Endothelial cell of umbilical vein (primary cell): Measurements from ENCODE around the gene MVD. TPM values are rescaled to one million over a fixed set of nuclear protein-coding genes. Genes with fewer than 3 reads are reported as not detected.

Source experiments
- BruUV-seq: library from RNA; stranded (reverse); fragments of 400-500 nt; replicated peaks from 2 replicates; lab custom pipeline; 2021; lab: Mats Ljungman, UMichigan
- CTCF ChIA-PET: fragments of 300-600, 350-600 bp; sonication (Branson Sonifier 250); formaldehyde crosslinking; loops from one replicate; lab custom pipeline; 2021; ENCODE audit warnings: antibody characterized with exemption, inconsistent platforms; lab: Charles Lee
- POLR2A ChIA-PET: fragments of 300-600, 350-600 bp; sonication (Branson Sonifier 250); formaldehyde crosslinking; loops from one replicate; lab custom pipeline; 2021; ENCODE audit warnings: antibody characterized with exemption, inconsistent platforms; lab: Charles Lee
- DNase-seq: peaks from one replicate; pipeline ENCODE4 v3.0.0-alpha.2; 2011; ENCODE audit warnings: low read depth, low spot score
- FAIRE-seq: peaks from 2 replicates; lab custom pipeline; 2011; peaks lifted over from hg19 to GRCh38; lab: Jason Lieb, UNC
- H2AFZ ChIP-seq: 2 replicates; pipeline ENCODE4 v1.6.0; 2012; ENCODE audit warnings: low read depth, low read length, control low read depth, inconsistent platforms
- H3K27ac ChIP-seq: 2 replicates; pipeline ENCODE4 v1.5.1; 2011; ENCODE audit warnings: low read depth, mild to moderate bottlenecking, control low read depth, low read length, moderate library complexity; ENCODE audit not compliant: insufficient read depth
- H3K27me3 ChIP-seq, 2 experiments: 2 replicates each; pipeline versions ENCODE4 v1.6.0 to v1.6.1; 2011; ENCODE audit warnings: low read length in 2 of 2, mixed read lengths in 1 of 2; ENCODE audit not compliant: control insufficient read depth in 2 of 2, insufficient read depth in 2 of 2
- H3K36me3 ChIP-seq, 2 experiments: 2 replicates in 1 of 2; 3 replicates in 1 of 2; pipeline ENCODE4 v1.5.1; 2011; ENCODE audit warnings: low read length in 2 of 2, mild to moderate bottlenecking in 1 of 2, moderate library complexity in 1 of 2; ENCODE audit not compliant: control insufficient read depth in 2 of 2, insufficient read depth in 2 of 2; ENCODE audit errors: extremely low read depth in 1 of 2
- H3K4me1 ChIP-seq: 3 replicates; pipeline ENCODE4 v1.5.1; 2011; ENCODE audit warnings: mild to moderate bottlenecking, low read length; ENCODE audit not compliant: control insufficient read depth, insufficient read depth; ENCODE audit errors: extremely low read depth
- H3K4me2 ChIP-seq: 2 replicates; pipeline ENCODE4 v1.6.1; 2011; ENCODE audit warnings: low read length, control low read depth, mixed read lengths; ENCODE audit not compliant: insufficient read depth
- H3K4me3 ChIP-seq, 3 experiments: fragments of 200-600 bp in 1 of 3; sonication (generic), shearing (Covaris generic) in 1 of 3; replicated peaks in 1 of 3; 2 replicates each; pipeline ENCODE4 v1.5.1; 2011 to 2016; ENCODE audit warnings: control low read depth in 3 of 3, low read length in 3 of 3, mild to moderate bottlenecking in 2 of 3, inconsistent platforms in 1 of 3, low read depth in 1 of 3, moderate library complexity in 1 of 3; ENCODE audit not compliant: insufficient read depth in 1 of 3
- H3K79me2 ChIP-seq: 2 replicates; pipeline ENCODE4 v1.6.0; 2012; ENCODE audit warnings: low read length, inconsistent platforms; ENCODE audit not compliant: control insufficient read depth, insufficient read depth
- H3K9ac ChIP-seq: replicated peaks from 2 replicates; pipeline ENCODE3; 2011; ENCODE audit warnings: low read length, control low read depth; ENCODE audit not compliant: insufficient read depth; ENCODE audit errors: extremely low read depth
- H3K9me1 ChIP-seq: replicated peaks from 3 replicates; pipeline ENCODE4 v1.6.0; 2011; ENCODE audit warnings: mild to moderate bottlenecking, low read length; ENCODE audit not compliant: control insufficient read depth, insufficient read depth; ENCODE audit errors: extremely low read depth
- H3K9me3 ChIP-seq: replicated peaks from 2 replicates; pipeline ENCODE4 v1.5.1; 2012; ENCODE audit warnings: low read length, inconsistent platforms; ENCODE audit not compliant: control insufficient read depth, insufficient read depth
- H4K20me1 ChIP-seq: replicated peaks from 2 replicates; pipeline ENCODE3; 2011; ENCODE audit warnings: mild to moderate bottlenecking, low read length; ENCODE audit not compliant: control insufficient read depth, insufficient read depth; ENCODE audit errors: extremely low read depth
- EZH2 ChIP-seq: IDR thresholded peaks from 2 replicates; pipeline ENCODE4 v1.6.1; 2012; ENCODE audit warnings: borderline replicate concordance, low read depth, mild to moderate bottlenecking, moderate library complexity, low read length, inconsistent platforms; ENCODE audit not compliant: severe bottlenecking
- FOS ChIP-seq: IDR thresholded peaks from 2 replicates; pipeline ENCODE4 v1.6.1; 2011; ENCODE audit warnings: mild to moderate bottlenecking, low read length, moderate library complexity, borderline replicate concordance; ENCODE audit not compliant: insufficient read depth
- GATA2 ChIP-seq: IDR thresholded peaks from 2 replicates; pipeline ENCODE4 v1.7.0; 2011; ENCODE audit warnings: low read depth, mild to moderate bottlenecking, moderate library complexity, mixed read lengths, low read length; ENCODE audit not compliant: insufficient read length, insufficient read depth
- JUN ChIP-seq: IDR thresholded peaks from 2 replicates; pipeline ENCODE4 v1.6.1; 2011; ENCODE audit warnings: borderline replicate concordance, low read depth; ENCODE audit not compliant: insufficient read length, insufficient read depth
- MYC ChIP-seq: IDR thresholded peaks from one replicate; pipeline ENCODE4 v1.6.1; 2011; ENCODE audit warnings: mild to moderate bottlenecking, low read depth, low read length
- POLR2A ChIP-seq: IDR thresholded peaks from 2 replicates; pipeline ENCODE4 v1.6.1; 2012; ENCODE audit warnings: low read depth, mild to moderate bottlenecking, control low read depth, low read length
- POLR2AphosphoS5 ChIP-seq: IDR thresholded peaks from 2 replicates; pipeline ENCODE4 v1.6.1; 2012; ENCODE audit warnings: low read depth, mild to moderate bottlenecking, control low read depth, low read length, moderate library complexity; ENCODE audit not compliant: insufficient read depth
- dilution Hi-C: fragments of 300-500 bp; cut with MboI; formaldehyde crosslinking; loops from one replicate; pipeline ENCODE4 v1.15.0; 2019; ENCODE audit warnings: low sequenced_read_pairs; ENCODE audit not compliant: extremely low pct_ligation_motif_present
- intact Hi-C: fragments of 100-400 bp; cut with micrococcal nuclease; formaldehyde crosslinking; loops from one replicate; pipeline ENCODE4 v1.10.0; 2022
- polyA plus RNA-seq, 4 experiments: library from polyadenylated mRNA; depleted of rRNA in 3 of 4; stranded (reverse) in 3 of 4; unstranded in 1 of 4; fragments of >200 nt; gene quantifications; 2 replicates each; pipeline versions ENCODE4 v1.2.1 to v1.2.3, GENCODE V29; 2011 to 2012; ENCODE audit warnings: missing spikeins in 1 of 4
- total RNA-seq: library from RNA; stranded (reverse); gene quantifications from 2 replicates; pipeline ENCODE4 v1.2.3, GENCODE V29; 2021
- TF ChIP-seq, protein P1 (sequence below), 2 donors: IDR thresholded peaks; 1 replicate in 1 of 2; 2 replicates in 1 of 2; pipeline ENCODE4 v1.5.1; 2011; ENCODE audit warnings: low read length in 2 of 2, mild to moderate bottlenecking in 2 of 2, moderate library complexity in 2 of 2, control low read depth in 1 of 2, inconsistent platforms in 1 of 2, low read depth in 1 of 2; ENCODE audit not compliant: insufficient read depth in 1 of 2; ENCODE audit errors: extremely low read depth in 1 of 2
- TF ChIP-seq, protein P2 (sequence below): IDR thresholded peaks from 2 replicates; pipeline ENCODE4 v1.6.1; 2011; ENCODE audit not compliant: insufficient read depth, insufficient read length

MVD gene
- total and polyA plus RNA-seq, 2 donors (not counting 3 experiments of a cell fraction or from before 2014, with no cell fraction given), result 64.4 to 142 TPM

DNA sequence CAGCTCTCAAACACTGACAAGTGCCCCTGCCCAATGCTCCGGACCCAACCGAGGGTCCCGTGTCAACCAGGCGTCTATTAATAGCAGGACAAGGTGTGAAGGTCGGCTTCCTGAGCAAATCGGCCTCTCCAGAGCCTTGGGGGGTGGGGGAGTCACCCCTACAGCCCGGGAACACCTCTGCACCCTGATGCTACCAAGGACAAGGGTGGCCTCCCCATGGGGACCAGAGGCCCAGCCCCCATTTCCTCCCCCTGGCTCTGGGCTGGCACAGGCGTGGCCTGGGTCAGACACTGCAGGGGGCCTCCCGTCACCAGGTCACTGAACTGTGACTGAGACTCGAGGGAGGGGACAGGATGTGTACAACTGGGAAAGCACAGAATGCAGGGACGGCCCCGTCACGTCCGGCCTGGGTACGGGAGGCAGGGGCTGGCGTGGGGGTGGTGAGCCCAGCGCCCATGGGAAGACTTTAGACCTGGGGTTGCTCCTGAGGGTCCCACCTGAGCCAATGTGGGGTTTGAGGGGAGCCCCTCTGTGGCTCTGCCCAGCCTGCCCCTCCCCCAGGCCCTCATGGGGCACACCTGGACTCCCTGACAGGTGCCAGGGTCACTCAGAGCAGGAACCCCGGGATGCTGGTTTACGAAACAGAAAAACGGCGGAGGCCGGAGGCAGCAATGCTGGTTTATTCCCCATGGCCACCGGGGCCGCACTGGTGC, 11.5 kb downstream of the MVD start:
- TF ChIP-seq POLR2AphosphoS5 (no peak), EZH2 (no peak), POLR2A (no peak), MYC (no peak), GATA2 (no peak), JUN (no peak), FOS (no peak)
- TF ChIP-seq, protein P1, sequence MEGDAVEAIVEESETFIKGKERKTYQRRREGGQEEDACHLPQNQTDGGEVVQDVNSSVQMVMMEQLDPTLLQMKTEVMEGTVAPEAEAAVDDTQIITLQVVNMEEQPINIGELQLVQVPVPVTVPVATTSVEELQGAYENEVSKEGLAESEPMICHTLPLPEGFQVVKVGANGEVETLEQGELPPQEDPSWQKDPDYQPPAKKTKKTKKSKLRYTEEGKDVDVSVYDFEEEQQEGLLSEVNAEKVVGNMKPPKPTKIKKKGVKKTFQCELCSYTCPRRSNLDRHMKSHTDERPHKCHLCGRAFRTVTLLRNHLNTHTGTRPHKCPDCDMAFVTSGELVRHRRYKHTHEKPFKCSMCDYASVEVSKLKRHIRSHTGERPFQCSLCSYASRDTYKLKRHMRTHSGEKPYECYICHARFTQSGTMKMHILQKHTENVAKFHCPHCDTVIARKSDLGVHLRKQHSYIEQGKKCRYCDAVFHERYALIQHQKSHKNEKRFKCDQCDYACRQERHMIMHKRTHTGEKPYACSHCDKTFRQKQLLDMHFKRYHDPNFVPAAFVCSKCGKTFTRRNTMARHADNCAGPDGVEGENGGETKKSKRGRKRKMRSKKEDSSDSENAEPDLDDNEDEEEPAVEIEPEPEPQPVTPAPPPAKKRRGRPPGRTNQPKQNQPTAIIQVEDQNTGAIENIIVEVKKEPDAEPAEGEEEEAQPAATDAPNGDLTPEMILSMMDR (IDR thresholded peaks at IDR 0.05; ENCODE audit: extremely low read depth in 1 of 2, insufficient read depth in 1 of 2, low read depth in 1 of 2, low read length in 2 of 2), result no peak
- TF ChIP-seq, protein P2, sequence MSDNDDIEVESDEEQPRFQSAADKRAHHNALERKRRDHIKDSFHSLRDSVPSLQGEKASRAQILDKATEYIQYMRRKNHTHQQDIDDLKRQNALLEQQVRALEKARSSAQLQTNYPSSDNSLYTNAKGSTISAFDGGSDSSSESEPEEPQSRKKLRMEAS, result no peak
- Histone ChIP-seq H3K4me1 (peaks cover 13% of the 10 kb centered on the region), H3K4me2 (peak overlapping the region; percentile 65), H3K4me3 (peak overlapping the region in 1 of 3 experiments; percentile 68), H3K27ac (peak overlapping the region; percentile 5), H3K27me3 (no peaks in the 10 kb centered on the region), H3K9me3 (no peaks in the 10 kb centered on the region), H4K20me1 (no peaks in the 10 kb centered on the region), H2AFZ (no peak overlapping the region), H3K36me3 (peaks cover 3 to 15% of the 10 kb centered on the region in 2 experiments), H3K79me2 (no peaks in the 10 kb centered on the region), H3K9ac (no peak overlapping the region), H3K9me1 (no peaks in the 10 kb centered on the region)
- intact Hi-C loops (no loop called here), dilution Hi-C loops (no loop called here)
- no peak for DNase-seq
- peak; percentile 43 for FAIRE-seq
- ChIA-PET CTCF (interaction anchor here (0.6 kb wide), 1 partner anchor 14 kb away, joined by 3 read pairs; no protein-coding TSS in a partner anchor), POLR2A (no interaction called here)
- BruUV-seq, result no TSS peak
